Kidney (tissue), 14 donors: ENCODE measurements around the gene ZNF668. TPM values are rescaled to one million over a fixed set of nuclear protein-coding genes. Genes with fewer than 3 reads are reported as not detected.

Experiments
- DNase-seq, 5 donors: peaks; one replicate each; pipeline ENCODE4 v3.0.0-alpha.2; 2013 to 2020
- FAIRE-seq: peaks from 2 replicates; lab custom pipeline; 2012; peaks lifted over from hg19 to GRCh38; lab: Jason Lieb, UNC
- H3K27ac ChIP-seq, 2 donors: one replicate each; pipeline ENCODE4 v1.7.0; 2013; ENCODE audit warnings: low read depth in 2 of 2, low read length in 2 of 2, inconsistent platforms in 1 of 2
- H3K27me3 ChIP-seq: one replicate; pipeline ENCODE4 v1.7.1; 2013; ENCODE audit warnings: low read length, inconsistent platforms; ENCODE audit not compliant: control insufficient read depth, insufficient read depth
- H3K36me3 ChIP-seq, 3 donors: one replicate each; pipeline versions ENCODE4 v1.7.0 to v1.7.1; 2013; ENCODE audit warnings: low read length in 3 of 3, control low read depth in 1 of 3, inconsistent platforms in 1 of 3; ENCODE audit not compliant: insufficient read depth in 3 of 3, control insufficient read depth in 2 of 3
- H3K4me1 ChIP-seq, 3 donors: one replicate each; pipeline versions ENCODE4 v1.7.0 to v1.7.1; 2013; ENCODE audit warnings: low read length in 3 of 3, inconsistent platforms in 1 of 3, low read depth in 1 of 3; ENCODE audit not compliant: control insufficient read depth in 2 of 3, insufficient read depth in 2 of 3
- H3K4me3 ChIP-seq, 3 donors: one replicate each; pipeline versions ENCODE4 v1.7.0 to v1.8.1; 2013; ENCODE audit warnings: low read length in 3 of 3, control low read depth in 1 of 3, inconsistent platforms in 1 of 3
- H3K9ac ChIP-seq, 3 donors: one replicate each; pipeline versions ENCODE4 v1.7.0 to v1.7.1; 2013; ENCODE audit warnings: low read length in 3 of 3, control low read depth in 1 of 3, inconsistent platforms in 1 of 3
- H3K9me3 ChIP-seq, 3 donors: one replicate each; pipeline versions ENCODE4 v1.7.0 to v1.7.1; 2013; ENCODE audit warnings: low read length in 3 of 3, control low read depth in 1 of 3, inconsistent platforms in 1 of 3; ENCODE audit not compliant: control insufficient read depth in 2 of 3, insufficient read depth in 1 of 3
- CTCF ChIP-seq: IDR thresholded peaks from 3 replicates; pipeline ENCODE4 v1.5.1; 2012; ENCODE audit warnings: mild to moderate bottlenecking, moderate library complexity, borderline replicate concordance; ENCODE audit not compliant: insufficient read depth; ENCODE audit errors: extremely low read depth
- intact Hi-C: fragments of 100-400 bp; cut with DNase I; formaldehyde crosslinking; loops from one replicate; pipeline ENCODE4 v1.11.1; 2022
- polyA plus RNA-seq: library from polyadenylated mRNA; stranded (reverse); fragments of 350-450 nt; fragmentation: Illumina TruSeq; extraction: RNeasy Lipid Tissue Mini Kit (QIAGEN cat#74804); gene quantifications from one replicate; pipeline ENCODE4 v1.2.3, GENCODE V29; 2014; ENCODE audit warnings: low read depth, low replicate concordance; ENCODE audit not compliant: insufficient read depth
- total RNA-seq: library from RNA; stranded (reverse); fragmentation: NEBNext Ultra II Directional; extraction: Animal tissue kit (Norgen Biotek cat#: 25700); gene quantifications from one replicate; pipeline ENCODE4 v1.2.1, GENCODE V29; 2021
- donor health status: control.
- donor health status: control.
- donor health status: control.
- donor health status: control.
- donor health status: control.
- donor health status: DM: yes; HTN: yes; CAD: no.
- donor health status: Normal renal cell carcinoma (clear cell type).

ZNF668 gene
- total and polyA plus RNA-seq, 2 donors from 2014 or later, result 5.4 to 6.4 TPM

GRCh38 chr16:31052114-31052513, 21.9 kb downstream of the ZNF668 start:
- no peak for FAIRE-seq
- H3K27ac ChIP-seq, result no peak overlapping the region
- intact Hi-C loops, result no loop called here

GRCh38 chr16:31050280-31051030, 23.6 kb downstream of the ZNF668 start:
- no peak overlapping the region for H3K27ac ChIP-seq
- FAIRE-seq (no peak), DNase-seq (no peak)
- no peak for TF ChIP-seq CTCF
- H3K9me3 ChIP-seq, result no peaks in the 10 kb centered on the region
- no peak overlapping the region for H3K4me3 ChIP-seq
- H3K9ac ChIP-seq, result no peak overlapping the region
- no peaks in the 10 kb centered on the region for H3K4me1 ChIP-seq
- intact Hi-C loops, result no loop called here
- H3K36me3 ChIP-seq, result no peaks in the 10 kb centered on the region
- H3K27me3 ChIP-seq, result no peaks in the 10 kb centered on the region

More at GRCh38 chr16:31052114-31052513, 21.9 kb downstream of the ZNF668 start:
- no peaks in the 10 kb centered on the region for H3K27me3 ChIP-seq
- no peaks in the 10 kb centered on the region for H3K9me3 ChIP-seq
- H3K9ac ChIP-seq, result no peak overlapping the region
- DNase-seq, result no peak
- no peaks in the 10 kb centered on the region for H3K36me3 ChIP-seq
- no peak for TF ChIP-seq CTCF
- H3K4me1 ChIP-seq, result no peaks in the 10 kb centered on the region
- H3K4me3 ChIP-seq, result no peak overlapping the region

GRCh38 chr16:31043898-31044481, 30.1 kb downstream of the ZNF668 start:
- H3K4me3 ChIP-seq, result no peak overlapping the region
- H3K9me3 ChIP-seq, result no peaks in the 10 kb centered on the region
- intact Hi-C loops, result no loop called here
- no peak overlapping the region for H3K9ac ChIP-seq
- FAIRE-seq (no peak), DNase-seq (no peak)
- H3K36me3 ChIP-seq, result peaks cover 0 to 11% (median 6%) of the 10 kb centered on the region in 3 donors
- TF ChIP-seq CTCF, result no peak
- H3K27ac ChIP-seq, result no peak overlapping the region
- no peaks in the 10 kb centered on the region for H3K4me1 ChIP-seq
- no peaks in the 10 kb centered on the region for H3K27me3 ChIP-seq
